Stimulated activated CD8-positive, alpha-beta memory T cell treated with anti-CD3 and anti-CD28 coated beads, Interleukin-2, amount 100 ng/mL, for 1 hour (primary cell): Measurements from ENCODE around the gene PHLDB2.

Experiments used
- DNase-seq, 2 donors: peaks; one replicate each; pipeline ENCODE4 v3.0.0-alpha.2; 2020; ENCODE audit warnings: low read depth in 2 of 2

Gene PHLDB2

DNA sequence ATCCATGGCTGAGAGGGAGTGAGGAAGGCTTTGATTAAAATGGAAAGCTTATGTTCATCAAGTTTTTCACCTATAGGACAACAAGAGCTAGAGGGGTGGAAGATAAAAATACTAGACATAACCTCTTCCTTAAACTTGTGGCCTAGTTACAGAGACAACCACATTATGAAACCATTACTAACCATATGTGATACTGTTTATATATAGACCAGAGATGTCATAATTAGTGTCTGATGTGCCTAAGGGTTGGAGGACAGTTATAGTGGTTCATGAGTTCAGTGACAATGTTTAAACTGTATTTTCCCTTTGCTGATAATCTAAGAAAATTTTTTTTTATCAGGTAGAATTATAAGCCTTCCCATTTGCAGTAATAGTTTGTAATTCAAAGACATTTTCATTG lies 23.7 kb downstream of the PHLDB2 start:
- DNase-seq: no peak

DNA sequence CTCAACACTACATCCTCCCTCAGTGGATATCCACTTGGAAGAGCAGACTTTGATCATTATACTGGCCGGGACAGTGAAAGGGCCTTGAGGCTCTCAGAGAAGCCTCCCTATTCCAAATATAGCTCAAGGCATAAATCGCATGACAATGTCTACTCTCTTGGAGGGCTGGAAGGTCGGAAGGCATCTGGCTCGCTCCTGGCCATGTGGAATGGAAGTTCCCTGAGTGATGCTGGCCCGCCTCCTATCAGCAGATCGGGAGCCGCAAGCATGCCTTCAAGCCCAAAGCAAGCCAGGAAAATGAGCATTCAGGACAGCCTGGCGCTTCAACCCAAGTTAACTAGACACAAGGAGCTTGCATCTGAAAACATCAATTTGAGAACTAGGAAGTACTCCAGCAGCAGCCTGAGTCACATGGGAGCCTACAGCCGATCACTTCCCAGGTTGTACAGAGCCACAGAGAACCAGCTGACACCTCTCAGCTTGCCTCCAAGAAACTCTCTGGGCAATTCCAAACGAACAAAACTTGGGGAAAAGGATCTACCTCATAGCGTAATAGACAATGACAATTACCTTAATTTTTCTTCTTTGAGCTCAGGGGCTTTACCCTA lies 25.4 kb downstream of the PHLDB2 start:
- DNase-seq: no peak

DNA sequence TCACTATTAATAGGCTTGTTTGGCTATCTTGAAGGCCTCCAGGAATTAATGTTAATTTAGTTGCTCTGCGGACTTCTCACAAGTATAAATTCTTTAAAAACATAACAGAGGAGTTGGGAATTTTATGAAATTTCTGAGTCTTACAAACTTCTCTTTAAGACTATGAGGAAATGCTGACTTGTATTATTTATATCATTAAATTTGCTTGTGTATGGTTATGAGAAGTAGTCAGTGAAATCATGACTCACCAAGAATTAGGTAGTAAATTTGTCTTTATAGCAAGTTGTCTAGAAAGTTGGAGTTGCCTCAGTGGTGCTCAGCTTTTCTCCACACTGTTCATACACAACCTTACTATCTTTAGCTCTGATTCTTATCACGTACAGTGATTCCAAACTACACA lies 26.5 kb downstream of the PHLDB2 start:
- no peak for DNase-seq

DNA sequence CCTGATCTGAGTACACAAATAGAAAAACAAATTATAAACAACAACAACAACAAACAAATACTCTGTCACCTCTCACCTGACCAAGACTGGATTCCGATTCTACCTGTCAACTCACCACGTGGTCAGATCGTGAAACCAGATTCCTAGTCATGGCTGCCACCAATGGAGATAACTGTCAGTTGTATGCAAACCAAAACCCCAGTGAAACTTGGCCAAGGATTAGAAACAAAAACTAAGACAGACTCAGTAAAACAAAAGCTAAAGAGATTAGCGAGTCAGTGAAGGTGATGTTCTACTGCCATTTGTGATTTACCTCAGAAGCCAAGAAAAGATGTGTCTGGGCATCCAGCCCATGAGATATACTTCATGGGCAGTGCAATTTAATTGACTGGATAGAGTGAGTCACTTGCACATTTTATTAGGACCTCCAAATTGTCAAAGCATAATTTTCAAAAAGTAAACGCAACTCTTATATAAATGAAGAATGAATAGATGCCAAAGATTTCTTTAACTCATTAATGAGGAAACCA lies 31.1 kb downstream of the PHLDB2 start:
- DNase-seq: no peak

DNA sequence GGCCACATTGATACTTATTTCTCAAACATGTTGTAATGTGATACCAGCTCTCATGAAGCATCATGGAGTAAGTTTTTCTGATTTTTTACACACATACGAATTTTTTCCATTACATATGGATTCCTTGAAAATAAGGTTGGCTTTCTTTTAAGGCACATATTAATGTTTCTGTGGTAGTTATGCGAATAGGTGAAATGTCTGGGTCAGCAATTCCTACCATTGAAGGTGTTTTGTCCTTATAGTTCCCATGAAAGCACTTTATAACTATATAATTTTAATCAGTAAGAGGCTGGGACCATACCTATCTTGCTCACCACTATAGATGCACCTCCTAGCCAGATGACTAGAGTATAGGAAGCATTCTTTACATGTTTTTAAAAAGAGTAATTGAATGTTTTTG lies 33.0 kb downstream of the PHLDB2 start:
- no peak for DNase-seq

DNA sequence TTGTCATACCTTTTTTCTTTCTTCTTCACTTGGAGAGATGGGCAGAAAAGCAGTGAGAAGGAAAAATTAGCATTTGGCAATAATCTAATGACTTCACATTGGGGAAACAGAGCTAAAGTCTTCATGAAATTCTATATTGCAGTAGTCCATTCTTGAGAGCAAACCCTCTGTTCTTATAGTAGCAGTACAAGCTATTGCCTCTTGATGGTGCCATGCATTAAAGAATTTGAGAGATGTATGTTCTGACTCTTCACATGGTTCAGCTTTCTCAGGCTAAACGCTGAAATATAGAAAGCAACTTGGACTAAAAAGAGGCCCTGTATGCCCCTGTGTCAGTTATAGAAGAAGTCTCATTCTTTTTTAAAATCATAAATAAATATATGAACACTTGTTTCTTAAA lies 36.0 kb downstream of the PHLDB2 start:
- DNase-seq: no peak

DNA sequence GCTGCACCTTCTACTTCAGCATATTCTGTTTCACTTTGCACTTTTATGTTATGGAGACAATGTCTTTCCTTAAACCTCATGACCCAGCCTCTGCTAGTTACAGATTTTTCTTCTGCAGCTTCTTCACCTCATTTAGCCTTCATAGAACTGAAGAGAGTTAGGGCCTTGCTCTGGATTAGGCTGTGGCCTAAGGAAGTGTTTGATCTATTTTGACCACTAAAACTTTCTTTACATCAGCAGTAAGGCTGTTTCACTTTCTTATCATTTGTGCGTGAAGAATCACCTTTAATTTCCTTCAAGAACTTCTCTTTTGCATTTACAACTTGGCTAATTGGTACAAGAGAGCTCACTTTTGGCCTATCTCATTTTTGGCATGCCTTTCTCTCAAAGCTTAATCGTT lies 40.9 kb downstream of the PHLDB2 start:
- DNase-seq: no peak

DNA sequence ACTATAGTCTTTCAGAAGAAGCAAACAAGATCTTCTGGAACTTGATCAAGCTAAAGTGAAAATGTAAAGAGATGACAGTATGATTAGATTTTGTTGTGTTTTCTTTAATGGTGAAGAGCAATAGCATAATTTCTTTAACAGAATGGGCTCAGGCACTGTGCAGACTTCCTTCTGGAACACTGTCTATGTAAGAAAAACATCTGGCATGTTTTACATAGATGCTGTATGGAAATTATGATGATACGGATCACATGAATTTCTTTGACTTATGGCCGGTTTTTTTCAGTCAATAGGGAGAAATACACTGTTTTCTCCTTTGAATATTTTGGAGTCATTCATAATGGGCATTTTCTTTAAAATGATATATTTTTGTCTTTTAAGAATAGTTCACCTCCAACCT lies 42.6 kb downstream of the PHLDB2 start:
- no peak for DNase-seq

DNA sequence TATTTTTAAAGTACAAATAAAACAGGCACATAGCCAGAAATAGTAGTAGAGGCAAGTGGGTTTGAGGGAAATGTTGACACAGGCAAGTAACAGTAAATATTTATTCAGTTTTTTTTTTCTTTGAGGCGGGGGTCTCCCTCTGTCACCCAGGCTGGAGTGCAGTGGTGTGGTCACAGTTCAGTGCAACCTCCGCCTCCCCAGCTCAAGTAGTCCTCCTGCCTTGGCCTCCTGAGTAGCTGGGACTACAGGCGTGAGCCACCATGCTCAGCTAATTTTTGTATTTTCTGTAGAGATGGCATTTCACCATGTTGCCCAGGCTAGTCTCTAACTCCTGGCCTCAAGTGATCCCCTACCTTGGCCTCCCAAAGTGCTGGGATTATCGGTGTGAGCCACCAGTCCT lies 43.5 kb downstream of the PHLDB2 start:
- DNase-seq: no peak

DNA sequence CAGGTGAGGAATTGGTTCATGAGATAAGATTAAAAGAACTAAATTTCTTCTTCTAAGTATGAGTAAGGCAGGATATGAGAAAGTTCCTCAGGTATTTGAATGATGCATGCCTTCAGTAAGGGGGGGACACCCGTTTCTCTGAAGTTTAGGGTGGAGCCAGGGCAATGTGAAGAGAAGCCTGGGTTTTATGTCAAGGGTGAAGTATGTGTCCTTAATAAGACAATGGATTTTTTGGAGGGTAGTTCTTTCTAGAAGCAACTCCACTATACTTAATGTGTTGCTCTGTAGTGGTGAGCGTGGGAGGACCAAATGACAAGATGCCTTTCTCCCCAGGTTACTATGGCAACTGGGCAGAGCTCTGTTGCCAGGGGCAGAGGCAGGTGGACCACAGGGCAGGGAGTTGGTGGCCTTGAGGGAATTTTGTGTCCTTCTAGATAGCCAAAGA lies 44.0 kb downstream of the PHLDB2 start:
- DNase-seq: no peak

DNA sequence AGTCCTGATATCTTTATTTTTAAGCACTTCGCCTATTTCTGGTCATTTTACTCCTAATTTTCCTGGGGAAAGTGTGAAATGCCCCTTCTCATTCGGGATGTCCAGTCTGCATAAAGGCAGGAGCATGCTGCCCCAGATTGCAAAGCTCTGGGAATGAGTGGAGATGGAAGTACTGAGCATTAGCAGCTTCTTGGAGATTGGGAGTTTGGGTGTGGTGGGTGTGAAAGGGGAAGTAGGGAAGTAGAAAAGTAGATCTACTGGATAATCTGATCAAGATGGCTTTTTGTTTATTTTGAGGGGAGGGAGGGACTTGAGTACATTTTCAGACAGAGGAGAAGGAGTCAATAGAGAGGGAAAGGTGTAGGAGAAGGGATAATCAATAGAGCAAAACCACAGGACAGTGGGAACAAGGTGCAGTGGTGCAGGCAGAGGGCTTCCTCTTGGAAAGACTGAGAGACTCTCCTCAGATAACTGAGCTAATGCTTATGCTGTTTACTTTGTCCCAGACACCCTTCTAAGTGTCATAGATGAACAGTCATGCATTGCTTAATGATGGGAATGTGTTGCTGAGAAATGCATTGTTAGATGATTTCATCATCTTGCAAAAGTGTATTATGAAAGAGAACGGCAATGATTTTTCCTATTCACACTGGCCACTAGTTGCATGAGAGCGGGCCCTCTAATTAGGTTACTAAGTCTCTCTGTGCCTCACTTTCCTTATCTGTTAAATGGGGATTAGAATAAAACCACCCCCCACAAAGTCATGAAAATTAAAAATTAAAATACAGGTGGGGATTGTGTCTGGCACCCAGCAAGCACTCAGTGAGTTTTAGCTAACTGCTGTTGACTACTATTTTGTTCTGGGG lies 45.5 kb downstream of the PHLDB2 start:
- DNase-seq: no peak

DNA sequence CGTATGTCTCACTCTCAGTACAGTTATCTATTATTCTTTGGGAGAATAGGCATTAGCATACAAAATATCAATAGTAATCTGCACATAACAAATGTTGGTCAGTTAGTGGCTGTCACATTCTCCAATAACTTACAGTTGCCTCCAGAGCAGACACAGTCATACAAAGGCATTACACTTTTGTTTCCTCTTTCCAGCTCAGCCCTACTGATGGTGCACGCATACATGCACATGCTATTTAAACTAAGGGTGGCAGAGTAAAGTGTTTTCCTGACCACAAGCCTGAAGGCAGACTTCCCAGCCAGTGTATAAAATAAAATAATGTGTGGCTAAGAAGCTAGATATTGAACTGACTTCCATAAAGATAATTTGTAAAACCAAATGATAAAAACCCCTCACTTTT lies 47.6 kb downstream of the PHLDB2 start:
- DNase-seq: no peak

DNA sequence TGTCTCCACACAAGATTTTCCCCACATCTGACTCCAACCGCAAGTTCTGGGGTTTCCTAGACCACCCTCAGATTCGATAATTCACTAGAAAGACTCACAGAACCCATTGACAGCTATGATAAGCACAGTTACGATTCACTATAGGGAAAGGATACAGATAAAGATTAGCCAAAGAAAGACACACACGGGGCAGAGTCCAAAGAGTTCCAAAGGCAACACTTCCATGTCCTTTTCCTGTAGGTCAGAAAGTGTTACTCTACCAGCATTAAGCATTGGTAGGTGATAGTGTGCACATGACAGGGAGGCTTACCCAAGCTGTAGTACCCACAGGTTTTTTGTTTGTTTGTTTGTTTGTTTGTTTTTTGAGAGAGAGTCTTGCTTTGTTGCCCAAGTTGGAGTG lies 48.1 kb downstream of the PHLDB2 start:
- no peak for DNase-seq

DNA sequence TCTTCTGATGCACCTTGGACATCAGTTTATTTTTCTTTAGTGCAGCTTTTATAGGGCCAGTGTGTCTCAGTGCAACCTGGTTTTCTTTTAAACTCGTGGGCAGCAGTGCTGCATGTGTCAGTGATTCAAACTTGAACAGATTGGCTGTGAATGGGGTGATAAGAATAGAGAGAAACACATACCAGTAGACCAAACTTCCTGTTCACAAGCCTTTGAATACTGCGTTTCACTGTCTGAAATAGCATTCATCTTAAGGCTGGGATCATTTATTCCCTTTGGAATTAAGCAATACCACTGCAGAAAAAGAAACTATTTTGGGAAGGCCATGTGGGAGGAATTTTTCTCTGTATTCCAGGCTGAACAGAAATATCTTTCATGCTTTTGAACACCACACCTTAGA lies 51.7 kb downstream of the PHLDB2 start:
- no peak for DNase-seq

DNA sequence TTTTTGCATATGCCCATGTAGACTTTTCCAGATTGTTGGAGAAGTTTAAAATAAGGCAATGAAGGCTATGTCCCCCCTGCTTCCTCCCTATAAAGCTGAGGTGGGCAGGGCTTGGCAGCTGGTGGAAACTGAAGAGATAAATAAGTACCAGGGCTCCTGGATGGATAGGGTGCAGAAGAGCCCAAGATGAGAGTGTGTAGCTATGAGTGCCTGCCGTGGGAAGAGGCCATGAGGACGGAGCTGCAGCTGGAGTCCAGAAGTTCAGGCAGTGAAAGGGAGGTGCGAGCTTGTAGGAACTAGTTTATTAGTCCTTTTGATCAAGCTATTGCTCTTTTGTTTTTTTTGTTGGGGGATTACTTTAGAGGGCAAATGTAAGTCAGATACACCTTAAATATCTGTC lies 52.4 kb downstream of the PHLDB2 start:
- DNase-seq: no peak

DNA sequence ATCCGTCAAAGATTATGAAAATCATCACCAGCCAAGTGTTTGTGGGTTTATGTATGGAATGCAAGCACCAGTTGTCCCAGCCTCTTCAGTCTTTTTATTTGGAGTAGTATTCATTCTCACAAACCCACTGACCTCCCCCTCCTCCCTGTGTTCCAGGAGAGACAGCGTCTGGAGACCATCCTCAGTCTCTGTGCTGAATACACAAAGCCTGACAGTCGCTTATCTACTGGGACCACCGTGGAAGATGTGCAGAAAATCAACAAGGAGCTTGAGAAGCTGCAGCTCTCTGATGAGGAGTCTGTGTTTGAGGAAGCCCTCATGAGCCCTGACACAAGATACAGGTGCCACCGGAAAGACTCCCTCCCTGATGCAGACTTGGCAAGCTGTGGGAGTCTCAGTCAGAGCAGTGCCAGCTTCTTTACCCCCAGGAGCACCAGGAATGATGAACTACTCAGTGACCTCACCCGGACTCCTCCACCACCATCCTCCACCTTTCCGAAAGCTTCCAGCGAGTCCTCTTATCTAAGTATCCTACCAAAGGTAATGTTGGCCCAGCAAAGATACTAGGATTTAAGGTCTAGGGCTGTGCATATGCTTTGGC lies 54.2 kb downstream of the PHLDB2 start:
- no peak for DNase-seq

DNA sequence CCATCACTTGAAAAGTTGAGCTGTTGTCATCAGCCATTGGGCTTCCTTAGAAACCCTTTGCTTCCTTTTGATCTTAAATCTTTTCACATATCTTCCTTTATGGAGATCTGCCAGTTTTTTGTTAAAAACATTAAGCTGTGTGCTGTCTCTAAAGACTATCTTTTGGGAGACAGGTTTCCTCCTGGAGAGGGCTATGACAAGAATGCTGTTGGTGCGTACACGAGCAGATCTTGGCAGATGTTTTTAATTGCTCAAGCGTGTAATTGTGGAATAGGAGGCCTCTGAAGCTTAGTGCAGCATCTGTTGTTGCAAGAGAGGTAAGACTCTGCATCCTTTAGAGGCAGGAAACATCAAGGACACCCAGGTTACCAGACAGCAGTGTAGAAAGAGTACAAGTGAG lies 56.8 kb downstream of the PHLDB2 start:
- DNase-seq: no peak

DNA sequence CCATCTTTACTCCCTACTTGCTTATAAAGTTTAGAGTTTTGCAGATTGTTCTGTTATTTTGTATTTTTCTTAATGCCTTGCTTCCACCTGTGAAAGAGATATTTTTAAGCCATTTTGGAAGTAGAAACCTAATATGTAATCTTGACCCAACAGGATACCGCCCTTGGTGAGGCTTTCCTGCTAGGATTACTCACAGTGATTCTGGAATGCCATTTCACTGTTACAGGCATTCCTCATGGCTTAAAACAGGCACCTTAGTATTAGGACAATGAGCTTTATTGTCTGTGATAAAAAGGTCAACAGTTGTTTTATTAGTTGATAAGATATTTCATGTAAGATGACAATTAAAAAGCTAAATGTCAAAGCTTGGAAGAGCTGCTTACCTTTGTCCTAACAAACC lies 58.2 kb downstream of the PHLDB2 start:
- no peak for DNase-seq

DNA sequence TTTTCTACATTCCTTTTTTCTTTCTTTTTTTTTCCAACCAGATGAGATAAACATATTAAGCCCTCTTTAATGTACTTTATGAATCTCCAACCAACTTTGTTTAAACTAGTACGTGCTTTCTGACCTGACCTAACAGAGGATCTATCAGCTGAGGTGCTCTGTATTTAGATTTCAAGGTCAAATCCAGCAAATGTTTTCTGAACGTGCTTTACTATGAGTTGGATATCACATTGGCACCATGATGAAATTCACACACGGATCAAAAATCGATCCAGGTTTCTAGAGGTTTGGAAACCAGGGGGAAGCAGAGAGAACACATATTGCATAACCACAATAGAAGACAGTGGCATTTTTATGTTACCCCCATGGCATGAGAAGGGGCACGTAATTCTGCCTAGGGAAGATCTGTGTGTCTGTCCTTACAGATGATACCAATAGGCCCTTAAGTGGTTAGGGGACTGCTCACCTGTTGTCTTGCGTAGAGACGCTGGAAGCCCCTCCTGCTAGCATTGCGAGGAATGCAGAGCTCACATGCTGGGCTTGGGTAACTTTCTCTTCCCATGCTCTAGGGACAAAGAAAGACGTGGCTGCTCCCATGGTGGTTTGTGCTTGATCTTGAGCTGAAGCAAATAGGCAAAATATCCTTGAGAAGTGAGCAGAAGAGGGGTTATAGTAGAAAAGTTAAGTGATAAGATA lies 60.5 kb downstream of the PHLDB2 start:
- no peak for DNase-seq

DNA sequence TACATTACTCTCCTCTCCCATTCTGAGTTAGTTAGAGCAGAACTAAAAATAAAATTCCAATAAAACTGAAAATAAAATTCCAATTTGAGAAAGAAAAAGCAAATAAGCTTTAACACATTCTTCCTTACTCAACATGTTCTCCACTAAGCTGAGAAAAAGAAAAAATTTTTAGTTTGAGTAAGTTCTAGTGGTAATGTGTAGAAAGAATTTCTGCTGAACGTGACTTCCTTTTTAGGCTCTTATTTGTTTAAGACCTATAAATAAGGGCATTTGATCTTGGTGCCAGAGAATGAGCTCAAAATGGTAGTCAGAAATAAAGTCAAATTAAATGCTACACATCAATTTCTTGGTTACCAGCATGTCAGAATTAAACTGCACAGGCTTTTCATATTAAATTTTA lies 62.1 kb downstream of the PHLDB2 start:
- DNase-seq: no peak

DNA sequence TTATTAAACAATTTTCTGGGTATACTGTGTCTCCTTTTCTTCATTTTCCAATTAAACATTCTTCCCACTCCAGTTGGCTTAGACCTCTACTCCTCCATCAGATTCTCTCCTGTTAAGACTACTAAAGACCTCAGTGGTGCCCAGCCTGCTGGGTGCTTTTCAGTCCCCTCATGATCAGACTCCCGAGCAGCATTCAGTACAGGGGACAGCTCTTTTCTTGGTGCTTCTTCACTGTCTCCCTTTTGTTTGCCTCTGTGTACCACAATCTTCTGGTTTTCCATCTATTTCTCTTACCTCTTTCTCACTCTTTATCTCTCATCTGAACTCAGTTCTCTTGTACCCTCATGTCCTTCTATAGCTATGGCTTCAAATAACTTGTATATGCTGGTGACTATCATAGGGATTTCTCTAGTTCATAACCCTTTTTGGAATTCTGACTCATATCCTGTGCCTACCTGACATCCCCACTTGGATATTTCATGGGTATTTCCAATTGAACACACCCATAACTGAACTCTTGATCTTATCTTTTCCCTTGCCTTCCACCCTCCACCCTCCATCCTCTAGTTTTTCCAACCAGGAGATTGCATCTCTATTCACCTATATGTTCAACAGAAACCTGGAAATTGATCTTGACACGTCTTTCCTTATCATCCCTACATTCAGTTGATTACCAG lies 64.2 kb downstream of the PHLDB2 start:
- no peak for DNase-seq

DNA sequence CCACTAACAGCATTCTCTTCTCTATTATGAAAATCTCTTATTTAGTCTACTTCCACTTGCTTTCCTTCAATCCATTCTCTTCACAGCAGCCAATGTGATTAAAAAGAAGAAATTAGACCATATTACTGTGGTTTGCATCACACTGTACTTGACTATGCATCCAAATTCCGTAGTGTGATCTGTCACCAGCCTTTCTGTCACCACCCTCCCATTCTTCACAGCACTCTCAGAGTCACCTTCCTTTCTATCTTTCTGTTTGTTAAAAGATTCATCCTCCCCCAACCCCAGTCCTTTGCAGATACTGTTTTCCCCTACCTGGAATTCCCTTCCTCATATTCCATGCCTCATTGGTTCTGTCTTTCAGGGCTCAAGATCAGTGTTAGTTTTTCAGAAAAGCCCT lies 64.7 kb downstream of the PHLDB2 start:
- no peak for DNase-seq
